Measurements from ENCODE around the gene SSPN. TPM values are rescaled to one million over a fixed set of nuclear protein-coding genes. Genes with fewer than 3 reads are reported as not detected.

Gene SSPN
- total RNA-seq, 1 experiment from 2014 or later = 0.17 TPM

DNA sequence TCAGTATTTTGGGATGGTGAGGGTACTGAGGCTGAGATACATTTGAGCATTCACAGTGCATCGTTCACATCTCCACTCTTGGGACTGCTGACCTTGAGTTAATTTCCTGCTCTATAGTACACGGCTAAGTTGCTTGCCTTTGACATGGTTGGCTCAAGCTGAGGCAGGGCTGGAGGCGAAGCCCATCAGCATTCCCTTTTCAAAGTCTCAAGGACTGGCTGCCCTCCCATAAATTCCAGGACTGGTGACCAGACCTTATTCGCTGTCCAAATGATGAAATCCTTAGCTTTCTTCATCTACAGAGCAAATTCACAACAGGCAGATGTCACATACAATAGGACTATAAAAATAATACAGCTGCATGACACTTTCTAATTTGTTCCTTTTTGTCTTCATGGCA lies 85.9 kb downstream of the SSPN start:
- intact Hi-C loops (cut with micrococcal nuclease) = no loop called here
- no peak overlapping the region for H3K4me3 ChIP-seq (replicated peaks in 1 of 2; ENCODE audit: low read depth in 1 of 2, low read length in 2 of 2)
- H3K27ac ChIP-seq (ENCODE audit: low read depth, low read length) = no peak overlapping the region
- H3K9me3 ChIP-seq (ENCODE audit: control insufficient read depth in 1 of 2, insufficient read depth in 1 of 2, low read depth in 1 of 2, low read length in 2 of 2) = no peaks in the 10 kb centered on the region
- RAD21 ChIA-PET (ENCODE audit: low non-redundant PET in 1 of 2, low total read pairs in 2 of 2, uncharacterized antibody in 2 of 2, unreplicated experiment in 2 of 2) = no interaction called here
- H2AFZ ChIP-seq (ENCODE audit: low read depth, low read length, poor library complexity, severe bottlenecking) = no peak overlapping the region
- BruUV-seq (replicated peaks) = no TSS peak
- no peaks in the 10 kb centered on the region for H4K20me1 ChIP-seq (ENCODE audit: insufficient read depth)
- H3K79me2 ChIP-seq (ENCODE audit: insufficient read depth, low read length) = no peaks in the 10 kb centered on the region
- TF ChIP-seq SIN3A (IDR thresholded peaks at IDR 0.05; ENCODE audit: low read depth) = no peak
- TF ChIP-seq CEBPB (IDR thresholded peaks at IDR 0.05; ENCODE audit: low read depth) = no peak
- TF ChIP-seq, protein P1, sequence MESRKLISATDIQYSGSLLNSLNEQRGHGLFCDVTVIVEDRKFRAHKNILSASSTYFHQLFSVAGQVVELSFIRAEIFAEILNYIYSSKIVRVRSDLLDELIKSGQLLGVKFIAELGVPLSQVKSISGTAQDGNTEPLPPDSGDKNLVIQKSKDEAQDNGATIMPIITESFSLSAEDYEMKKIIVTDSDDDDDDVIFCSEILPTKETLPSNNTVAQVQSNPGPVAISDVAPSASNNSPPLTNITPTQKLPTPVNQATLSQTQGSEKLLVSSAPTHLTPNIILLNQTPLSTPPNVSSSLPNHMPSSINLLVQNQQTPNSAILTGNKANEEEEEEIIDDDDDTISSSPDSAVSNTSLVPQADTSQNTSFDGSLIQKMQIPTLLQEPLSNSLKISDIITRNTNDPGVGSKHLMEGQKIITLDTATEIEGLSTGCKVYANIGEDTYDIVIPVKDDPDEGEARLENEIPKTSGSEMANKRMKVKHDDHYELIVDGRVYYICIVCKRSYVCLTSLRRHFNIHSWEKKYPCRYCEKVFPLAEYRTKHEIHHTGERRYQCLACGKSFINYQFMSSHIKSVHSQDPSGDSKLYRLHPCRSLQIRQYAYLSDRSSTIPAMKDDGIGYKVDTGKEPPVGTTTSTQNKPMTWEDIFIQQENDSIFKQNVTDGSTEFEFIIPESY (IDR thresholded peaks at IDR 0.05; ENCODE audit: extremely low read depth, insufficient replicate concordance, low read length) = no peak
- TF ChIP-seq ELF1 (IDR thresholded peaks at IDR 0.05; ENCODE audit: borderline replicate concordance, low read depth) = no peak
- TF ChIP-seq EGR1 (IDR thresholded peaks at IDR 0.05; ENCODE audit: low read depth) = no peak
- TF ChIP-seq, protein P2, sequence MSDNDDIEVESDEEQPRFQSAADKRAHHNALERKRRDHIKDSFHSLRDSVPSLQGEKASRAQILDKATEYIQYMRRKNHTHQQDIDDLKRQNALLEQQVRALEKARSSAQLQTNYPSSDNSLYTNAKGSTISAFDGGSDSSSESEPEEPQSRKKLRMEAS (IDR thresholded peaks at IDR 0.05) = no peak
- TF ChIP-seq ZFX (IDR thresholded peaks at IDR 0.05) = no peak
- no peaks in the 10 kb centered on the region for H3K27me3 ChIP-seq (ENCODE audit: insufficient read depth, low read length)
- no peak overlapping the region for H3K9ac ChIP-seq (ENCODE audit: low read length)
- H3K36me3 ChIP-seq (ENCODE audit: control insufficient read depth in 1 of 2, insufficient read depth in 2 of 2, low read length in 2 of 2) = no peaks in the 10 kb centered on the region
- CTCF ChIA-PET = no interaction called here
- POLR2A ChIA-PET = no interaction called here
- H3K9me2 ChIP-seq (ENCODE audit: insufficient read depth) = no peaks in the 10 kb centered on the region
- no peak overlapping the region for H3K4me2 ChIP-seq (ENCODE audit: low read length)
- no peaks in the 10 kb centered on the region for H3K4me1 ChIP-seq (ENCODE audit: control insufficient read depth in 1 of 2, insufficient read depth in 2 of 2, low read length in 2 of 2)
- DNase-seq (ENCODE audit: low read depth, low spot score) (no peak), ATAC-seq (no peak)

DNA sequence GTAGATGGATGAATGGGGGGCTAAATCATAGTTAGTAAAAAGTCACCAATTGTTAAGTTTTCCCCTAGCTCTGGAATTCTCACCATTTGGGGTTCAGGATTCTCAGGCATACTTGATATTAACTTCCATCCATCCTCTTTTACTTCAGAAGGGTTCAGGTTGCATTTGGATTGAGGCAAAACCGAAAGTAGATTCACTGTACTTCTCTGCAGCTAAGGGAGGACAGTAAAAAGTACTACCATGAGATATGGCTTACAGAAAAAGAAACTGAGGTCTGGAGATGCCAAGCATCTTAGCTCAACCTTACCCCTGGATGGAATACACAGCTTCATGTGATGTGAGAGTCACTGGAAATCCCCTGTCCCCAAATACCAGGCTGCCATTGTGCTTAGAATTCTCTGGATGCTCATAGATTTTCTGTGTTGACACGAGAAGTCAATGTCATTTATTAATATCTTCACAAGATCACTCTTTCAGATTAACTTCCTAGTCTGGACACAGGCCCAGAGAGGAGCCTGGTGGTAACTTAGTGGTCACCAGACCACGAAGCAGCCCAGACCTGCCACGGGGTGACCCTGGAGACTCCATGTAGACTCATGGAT lies 87.1 kb downstream of the SSPN start:
- RAD21 ChIA-PET (ENCODE audit: low non-redundant PET in 1 of 2, low total read pairs in 2 of 2, uncharacterized antibody in 2 of 2, unreplicated experiment in 2 of 2) = no interaction called here
- no peaks in the 10 kb centered on the region for H3K27me3 ChIP-seq (ENCODE audit: insufficient read depth, low read length)
- no peak overlapping the region for H2AFZ ChIP-seq (ENCODE audit: low read depth, low read length, poor library complexity, severe bottlenecking)
- H3K27ac ChIP-seq (ENCODE audit: low read depth, low read length) = no peak overlapping the region
- POLR2A ChIA-PET = no interaction called here
- TF ChIP-seq EZH2 (IDR thresholded peaks at IDR 0.05) = no peak
- no peak for TF ChIP-seq ZFX (IDR thresholded peaks at IDR 0.05)
- no peak for TF ChIP-seq ZNF274 (IDR thresholded peaks at IDR 0.05; ENCODE audit: low read depth, low read length)
- TF ChIP-seq EZH2phosphoT487 (IDR thresholded peaks at IDR 0.05; ENCODE audit: borderline replicate concordance) = no peak
- no peak for TF ChIP-seq SP1 (IDR thresholded peaks at IDR 0.05; ENCODE audit: low read depth)
- no peak for TF ChIP-seq ELF1 (IDR thresholded peaks at IDR 0.05; ENCODE audit: borderline replicate concordance, low read depth)
- TF ChIP-seq POLR2AphosphoS5 (IDR thresholded peaks at IDR 0.05; ENCODE audit: low read depth, low read length) = no peak
- no peak overlapping the region for H3K9ac ChIP-seq (ENCODE audit: low read length)
- no peak overlapping the region for H3K4me2 ChIP-seq (ENCODE audit: low read length)
- H3K79me2 ChIP-seq (ENCODE audit: insufficient read depth, low read length) = no peaks in the 10 kb centered on the region
- no peaks in the 10 kb centered on the region for H3K36me3 ChIP-seq (ENCODE audit: control insufficient read depth in 1 of 2, insufficient read depth in 2 of 2, low read length in 2 of 2)
- DNase-seq (ENCODE audit: low read depth, low spot score) (no peak), ATAC-seq (no peak)
- no peaks in the 10 kb centered on the region for H4K20me1 ChIP-seq (ENCODE audit: insufficient read depth)
- CTCF ChIA-PET = no interaction called here
- H3K9me3 ChIP-seq (ENCODE audit: control insufficient read depth in 1 of 2, insufficient read depth in 1 of 2, low read depth in 1 of 2, low read length in 2 of 2) = no peaks in the 10 kb centered on the region
- no peaks in the 10 kb centered on the region for H3K4me1 ChIP-seq (ENCODE audit: control insufficient read depth in 1 of 2, insufficient read depth in 2 of 2, low read length in 2 of 2)
- intact Hi-C loops (cut with micrococcal nuclease) = no loop called here
- H3K4me3 ChIP-seq (replicated peaks in 1 of 2; ENCODE audit: low read depth in 1 of 2, low read length in 2 of 2) = no peak overlapping the region
- BruUV-seq (replicated peaks) = no TSS peak
- H3K9me2 ChIP-seq (ENCODE audit: insufficient read depth) = no peaks in the 10 kb centered on the region

Measured in HCT116 (cell line).